K562 (cell line): ENCODE results near the gene AUNIP. TPM values are rescaled to one million over a fixed set of nuclear protein-coding genes. Genes with fewer than 3 reads are reported as not detected.

Experiments
- BCL6 ChIP-seq: fragments of 250-450 bp; sonication (Bioruptor Pico); IDR thresholded peaks from 2 replicates; pipeline ENCODE4 v1.4.0; 2020
- CTCF ChIP-seq, 3 experiments: IDR thresholded peaks in 2 of 3; conservative IDR thresholded peaks in 1 of 3; 2 replicates each; pipeline ENCODE4 v1.5.1; 2011 to 2012; ENCODE audit warnings: low read length in 3 of 3, mild to moderate bottlenecking in 3 of 3, control low read depth in 2 of 3, improper control_type of control experiment in 1 of 3, inconsistent platforms in 1 of 3, low read depth in 1 of 3, mixed read lengths in 1 of 3, moderate library complexity in 1 of 3; ENCODE audit not compliant: insufficient read depth in 2 of 3
- ERF ChIP-seq: fragments of 450-650 bp; formaldehyde crosslinking; IDR thresholded peaks from 2 replicates; pipeline ENCODE4 v1.4.0; 2020; ENCODE audit warnings: mild to moderate bottlenecking, mixed read lengths
- FOSL1 ChIP-seq: fragments of 200-800 bp; sonication (Bioruptor generic); conservative IDR thresholded peaks from 2 replicates; pipeline ENCODE4 v1.6.1; 2016; ENCODE audit warnings: missing genetic modification characterization, missing compliant biosample characterization
- HMG20B ChIP-seq: fragments of 250-450 bp; sonication (Bioruptor Pico); IDR thresholded peaks from 2 replicates; pipeline ENCODE4 v1.5.0; 2021; ENCODE audit warnings: mild to moderate bottlenecking
- MAZ ChIP-seq, 2 experiments: fragments of 450-650 bp in 1 of 2; sonication (generic) in 1 of 2; formaldehyde crosslinking; IDR thresholded peaks in 1 of 2; conservative IDR thresholded peaks in 1 of 2; 2 replicates each; pipeline versions ENCODE4 v1.4.0 to v1.5.0; 2020; ENCODE audit warnings: mild to moderate bottlenecking in 1 of 2, missing genetic modification reagents in 1 of 2
- NELFE ChIP-seq: IDR thresholded peaks from 2 replicates; pipeline ENCODE4 v1.6.1; 2011; ENCODE audit warnings: mild to moderate bottlenecking; ENCODE audit not compliant: insufficient read depth, insufficient read length
- POU5F1 ChIP-seq: fragments of 150-350 bp; IDR thresholded peaks from 2 replicates; pipeline ENCODE4 v1.6.1; 2014; ENCODE audit warnings: borderline replicate concordance, low read length, low read depth, mild to moderate bottlenecking; ENCODE audit not compliant: partially characterized antibody
- PYGO2 ChIP-seq: fragments of 450-650 bp; IDR thresholded peaks from 2 replicates; pipeline ENCODE4 v1.6.1; 2016; ENCODE audit warnings: mild to moderate bottlenecking, missing genetic modification characterization, moderate library complexity, missing compliant biosample characterization
- ZBTB26 ChIP-seq: fragments of 450-650 bp; formaldehyde crosslinking; IDR thresholded peaks from 2 replicates; pipeline ENCODE4 v1.4.0; 2022; ENCODE audit warnings: missing genetic modification characterization
- ZBTB33 ChIP-seq: sonication (generic); formaldehyde crosslinking; IDR thresholded peaks from 2 replicates; pipeline ENCODE4 v1.8.1; 2023; ENCODE audit warnings: mild to moderate bottlenecking, missing genetic modification reagents
- ZBTB34 ChIP-seq: fragments of 250-450 bp; sonication (Bioruptor Pico); IDR thresholded peaks from 2 replicates; pipeline ENCODE4 v1.8.0; 2021; ENCODE audit warnings: mild to moderate bottlenecking, moderate library complexity
- ZNF12 ChIP-seq: sonication (generic); formaldehyde crosslinking; IDR thresholded peaks from 2 replicates; pipeline ENCODE4 v1.4.0; 2020; ENCODE audit warnings: mild to moderate bottlenecking, missing genetic modification reagents
- ZNF253 ChIP-seq: fragments of 250-450 bp; sonication (Bioruptor Pico); conservative IDR thresholded peaks from 2 replicates; pipeline ENCODE4 v1.6.1; 2021; ENCODE audit warnings: mild to moderate bottlenecking
- ZNF583 ChIP-seq: fragments of 250-450 bp; sonication (Bioruptor Pico); IDR thresholded peaks from 2 replicates; pipeline ENCODE4 v1.4.0; 2020
- ZNF655 ChIP-seq: fragments of 250-450 bp; sonication (Bioruptor Pico); IDR thresholded peaks from 2 replicates; pipeline ENCODE4 v1.5.0; 2021
- ZNF785 ChIP-seq: fragments of 250-450 bp; sonication (Bioruptor Pico); IDR thresholded peaks from 2 replicates; pipeline ENCODE4 v1.4.0; 2020; ENCODE audit warnings: mild to moderate bottlenecking
- polyA plus RNA-seq, 8 experiments: library from polyadenylated mRNA; depleted of rRNA in 4 of 8; stranded (reverse) in 5 of 8; unstranded in 3 of 8; fragments of >200 nt; fragmentation: Nextera tagmentation in 2 of 8; fragmentation: Illumina TruSeq in 1 of 8; extraction: Ambion mirVana in 2 of 8; extraction: Trizol in 1 of 8; gene quantifications; 2 replicates each; pipeline versions ENCODE4 v1.2.1 to v1.2.3, GENCODE V29; 2011 to 2014; ENCODE audit warnings: inconsistent platforms in 1 of 8, missing spikeins in 1 of 8
- total RNA-seq, 7 experiments: library from RNA; depleted of rRNA in 6 of 7; stranded (reverse); fragments of >200 nt in 6 of 7; fragmentation: Illumina TruSeq in 2 of 7; extraction: Trizol in 2 of 7; gene quantifications; 2 replicates each; pipeline versions ENCODE4 v1.2.1 to v1.2.3, GENCODE V29; 2011 to 2021; ENCODE audit warnings: low replicate concordance in 1 of 7

AUNIP gene
- total and polyA plus RNA-seq, 9 of the 15 experiments (the other 6 are each of a cell fraction or from before 2014, with no cell fraction given), result 12.1 to 53.8 (median 47.1) TPM

- no peak; the same call in 1 of the 2 replicates for TF ChIP-seq ZBTB33 (CRISPR knock-in tag)
- no peak for TF ChIP-seq PYGO2
- TF ChIP-seq FOSL1 (tag), result peak; percentile 37; the same call in 1 of the 2 replicates
- no peak for TF ChIP-seq ZNF655
- TF ChIP-seq ZNF785, result no peak
- no peak for TF ChIP-seq HMG20B
- no peak; a peak in 2 of 6 replicates for TF ChIP-seq CTCF (IDR thresholded peaks at IDR 0.05 in 2 of 3, conservative IDR thresholded peaks at IDR 0.05 in 1 of 3; ENCODE audit: insufficient read depth in 2 of 3, low read depth in 1 of 3, low read length in 3 of 3)
- peak; percentile 31; the same call in 1 of the 2 replicates for TF ChIP-seq ZNF583 (CRISPR knock-in tag)
- peak; percentile 82 to 83 for TF ChIP-seq MAZ (CRISPR knock-in tag; conservative IDR thresholded peaks at IDR 0.05 in 1 of 2, IDR thresholded peaks at IDR 0.05 in 1 of 2)
- TF ChIP-seq ZBTB26 (CRISPR knock-in tag), result no peak
- no peak for TF ChIP-seq POU5F1
- TF ChIP-seq ZNF12 (CRISPR knock-in tag), result peak; percentile 37; the same call in 1 of the 2 replicates
- TF ChIP-seq BCL6 (CRISPR knock-in tag), result no peak
- TF ChIP-seq NELFE, result peak; percentile 55
- no peak for TF ChIP-seq ZNF253
- no peak for TF ChIP-seq ZBTB34
- TF ChIP-seq ERF (CRISPR knock-in tag), result 0 out of 2 replicates have a peak, but pooled peaks have one; percentile 47
Measured at GRCh38 chr1:25905680-25906643, 46.7 kb upstream of the AUNIP start, which contains the start of gene STMN1 (continued).
